MCF 10A (cell line): ENCODE results near the gene MAK. TPM values are rescaled to one million over a fixed set of nuclear protein-coding genes. Genes with fewer than 3 reads are reported as not detected.
"Not testable (repeated sequence)": the region's sequence is repeated elsewhere in the genome, so short reads cannot be mapped to it uniquely, and the experiment has no call there.

Experiments used
- BruUV-seq: library from RNA; stranded (reverse); fragments of 400-500 nt; replicated peaks from 2 replicates; lab custom pipeline; 2021; lab: Mats Ljungman, UMichigan
- CTCF ChIA-PET: fragments of 300-600 bp; sonication (Branson Sonifier 250); formaldehyde crosslinking; extraction: SDS; loops from one replicate; lab custom pipeline; 2021; ENCODE audit warnings: antibody characterized with exemption, inconsistent platforms; lab: Yijun Ruan, JAX
- POLR2A ChIA-PET: fragments of 300-600, 350-650 bp; sonication (Branson Sonifier 250); formaldehyde crosslinking; extraction: SDS; loops from one replicate; lab custom pipeline; 2020; ENCODE audit warnings: antibody characterized with exemption, inconsistent platforms; lab: Yijun Ruan, JAX
- DNase-seq: peaks from one replicate; pipeline ENCODE4 v3.0.0-alpha.2; 2018; ENCODE audit not compliant: unreplicated experiment
- H3K27ac Mint-ChIP-seq: one replicate; pipeline ENCODE4 v1.8.0; 2022; ENCODE audit warnings: mild to moderate bottlenecking, low read depth, mixed read lengths; ENCODE audit not compliant: unreplicated experiment
- H3K27me3 Mint-ChIP-seq: one replicate; pipeline ENCODE4 v1.8.0; 2022; ENCODE audit warnings: mixed read lengths; ENCODE audit not compliant: insufficient read depth, unreplicated experiment
- H3K36me3 Mint-ChIP-seq: one replicate; pipeline ENCODE4 v1.8.0; 2022; ENCODE audit warnings: mild to moderate bottlenecking, moderate library complexity, mixed read lengths; ENCODE audit not compliant: insufficient read depth, unreplicated experiment
- H3K4me1 Mint-ChIP-seq: one replicate; pipeline ENCODE4 v1.8.0; 2022; ENCODE audit warnings: mixed read lengths; ENCODE audit not compliant: insufficient read depth, unreplicated experiment
- H3K4me3 Mint-ChIP-seq: one replicate; pipeline ENCODE4 v1.8.0; 2022; ENCODE audit warnings: mild to moderate bottlenecking, moderate library complexity, mixed read lengths; ENCODE audit not compliant: unreplicated experiment
- H3K9me3 Mint-ChIP-seq: one replicate; pipeline ENCODE4 v1.8.0; 2022; ENCODE audit warnings: mixed read lengths; ENCODE audit not compliant: unreplicated experiment
- intact Hi-C: fragments of 100-400 bp; cut with micrococcal nuclease; formaldehyde crosslinking; loops from 2 replicates; pipeline ENCODE4 v1.14.1; 2022
- total RNA-seq: library from RNA; stranded (reverse); gene quantifications from 2 replicates; pipeline ENCODE4 v1.2.3, GENCODE V29; 2022
- TF ChIP-seq, protein P1 (sequence below): fragments of 200-600 bp; IDR thresholded peaks from one replicate; pipeline ENCODE4 v1.8.0; 2022; ENCODE audit warnings: antibody characterized with exemption, mild to moderate bottlenecking; ENCODE audit not compliant: unreplicated experiment

MAK gene
- total RNA-seq, 1 experiment from 2014 or later: not detected

DNA sequence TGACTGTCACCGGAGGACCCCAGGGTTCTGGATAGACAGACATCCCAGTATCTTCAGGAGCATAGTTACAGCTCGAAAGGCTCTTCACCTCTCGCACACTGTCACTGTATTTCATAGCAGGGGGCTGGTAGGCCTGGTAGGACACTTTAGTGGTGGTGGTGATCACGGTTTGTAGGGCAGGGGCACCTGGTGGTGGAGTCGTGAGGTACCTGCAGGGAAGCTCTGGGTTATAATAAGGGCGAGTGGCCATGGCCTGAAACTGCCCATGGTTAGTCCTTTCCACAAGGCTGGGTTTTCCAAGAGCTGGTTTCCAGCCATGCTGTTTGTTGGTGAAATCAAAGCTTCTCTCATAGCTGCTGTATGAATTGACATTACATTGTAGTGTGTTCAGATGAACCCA is 35.9 kb upstream of the MAK start:
- ChIA-PET CTCF (interaction anchor here (0.6 kb wide), 1 partner anchor 108 kb away, joined by 6 read pairs; no protein-coding TSS in a partner anchor), POLR2A (interaction anchor here (1.1 kb wide), 1 partner anchor 8 kb away, joined by 3 read pairs; no protein-coding TSS in a partner anchor)
- TF ChIP-seq, protein P1, sequence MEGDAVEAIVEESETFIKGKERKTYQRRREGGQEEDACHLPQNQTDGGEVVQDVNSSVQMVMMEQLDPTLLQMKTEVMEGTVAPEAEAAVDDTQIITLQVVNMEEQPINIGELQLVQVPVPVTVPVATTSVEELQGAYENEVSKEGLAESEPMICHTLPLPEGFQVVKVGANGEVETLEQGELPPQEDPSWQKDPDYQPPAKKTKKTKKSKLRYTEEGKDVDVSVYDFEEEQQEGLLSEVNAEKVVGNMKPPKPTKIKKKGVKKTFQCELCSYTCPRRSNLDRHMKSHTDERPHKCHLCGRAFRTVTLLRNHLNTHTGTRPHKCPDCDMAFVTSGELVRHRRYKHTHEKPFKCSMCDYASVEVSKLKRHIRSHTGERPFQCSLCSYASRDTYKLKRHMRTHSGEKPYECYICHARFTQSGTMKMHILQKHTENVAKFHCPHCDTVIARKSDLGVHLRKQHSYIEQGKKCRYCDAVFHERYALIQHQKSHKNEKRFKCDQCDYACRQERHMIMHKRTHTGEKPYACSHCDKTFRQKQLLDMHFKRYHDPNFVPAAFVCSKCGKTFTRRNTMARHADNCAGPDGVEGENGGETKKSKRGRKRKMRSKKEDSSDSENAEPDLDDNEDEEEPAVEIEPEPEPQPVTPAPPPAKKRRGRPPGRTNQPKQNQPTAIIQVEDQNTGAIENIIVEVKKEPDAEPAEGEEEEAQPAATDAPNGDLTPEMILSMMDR: no peak
- BruUV-seq: no TSS peak
- DNase-seq: no peak
- Mint-ChIP-seq H3K4me1 (no peaks in the 10 kb centered on the region), H3K27ac (no peak overlapping the region), H3K9me3 (no peaks in the 10 kb centered on the region), H3K27me3 (no peaks in the 10 kb centered on the region), H3K4me3 (no peak overlapping the region), H3K36me3 (no peaks in the 10 kb centered on the region)
- intact Hi-C loops: no loop called here

DNA sequence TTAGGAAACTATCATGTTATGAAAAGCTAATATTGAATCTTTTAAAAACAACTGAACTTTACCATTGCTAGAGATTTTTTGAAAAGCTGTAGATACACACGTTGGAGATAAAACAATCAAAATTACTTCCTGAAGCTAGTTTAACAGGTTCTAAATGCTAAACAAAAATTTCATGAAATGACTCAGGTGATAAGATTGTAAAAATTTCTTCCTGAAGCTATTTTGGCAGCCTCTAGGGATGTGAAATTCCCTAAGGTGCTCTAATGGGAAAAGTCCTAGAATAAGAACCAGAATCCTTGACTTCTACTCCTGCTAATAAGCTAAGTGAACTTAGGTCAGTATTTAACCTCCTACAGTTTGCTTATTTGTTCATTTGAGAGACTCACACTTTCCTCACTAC is 35.0 kb upstream of the MAK start:
- TF ChIP-seq, protein P1: no peak
- no peaks in the 10 kb centered on the region for H3K27me3 Mint-ChIP-seq
- H3K27ac Mint-ChIP-seq: no peak overlapping the region
- no peaks in the 10 kb centered on the region for H3K36me3 Mint-ChIP-seq
- DNase-seq: peak; percentile 1
- intact Hi-C loops: no loop called here
- ChIA-PET CTCF (no interaction called here), POLR2A (no interaction called here)
- no peak overlapping the region for H3K4me3 Mint-ChIP-seq
- BruUV-seq: no TSS peak
- no peaks in the 10 kb centered on the region for H3K4me1 Mint-ChIP-seq
- H3K9me3 Mint-ChIP-seq: no peaks in the 10 kb centered on the region

DNA sequence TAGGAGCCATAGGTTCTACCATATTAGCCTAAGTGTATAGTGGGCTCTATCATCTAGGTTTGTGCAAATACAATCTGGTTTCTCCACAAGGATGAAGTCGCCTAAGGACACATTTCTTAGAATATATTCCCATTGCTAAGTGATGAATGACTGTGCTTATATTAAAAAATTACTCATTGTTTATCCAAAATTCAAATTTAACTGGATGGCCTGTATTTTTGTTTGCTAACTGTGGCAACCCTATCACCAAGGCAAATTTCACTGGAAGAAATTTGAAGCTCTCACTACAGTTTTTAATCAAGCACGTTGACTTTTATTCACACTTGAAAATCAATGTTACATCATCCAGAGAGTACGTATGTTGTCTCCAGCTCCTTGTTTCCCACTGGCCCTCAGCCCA is 29.6 kb upstream of the MAK start:
- Mint-ChIP-seq H3K27me3 (no peaks in the 10 kb centered on the region), H3K4me1 (no peaks in the 10 kb centered on the region), H3K36me3 (no peaks in the 10 kb centered on the region), H3K9me3 (no peaks in the 10 kb centered on the region), H3K27ac (no peak overlapping the region), H3K4me3 (no peak overlapping the region)
- CTCF ChIA-PET: interaction anchor here (0.6 kb wide), 1 partner anchor 22 kb away, joined by 3 read pairs; no protein-coding TSS in a partner anchor
- BruUV-seq: no TSS peak
- POLR2A ChIA-PET: no interaction called here
- DNase-seq: no peak
- TF ChIP-seq, protein P1: no peak
- intact Hi-C loops: no loop called here

DNA sequence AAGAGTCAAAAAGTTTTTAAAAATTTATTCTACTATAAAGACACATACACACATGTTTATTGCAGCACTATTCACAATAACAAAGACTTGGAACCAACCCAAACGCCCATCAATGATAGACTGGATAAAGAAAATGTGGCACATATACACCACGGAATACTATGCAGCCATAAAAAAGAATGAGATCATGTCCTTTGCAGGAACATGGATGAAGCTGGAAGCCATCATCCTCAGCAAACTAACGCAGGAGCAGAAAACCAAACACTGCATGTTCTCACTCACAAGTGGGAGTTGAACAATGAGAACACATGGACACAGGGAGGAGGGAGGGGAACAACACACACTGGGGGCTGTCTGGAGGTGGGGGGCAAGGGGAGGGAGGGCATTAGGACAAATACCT is 28.4 kb upstream of the MAK start:
- H3K36me3 Mint-ChIP-seq, intact Hi-C loops, H3K4me1 Mint-ChIP-seq, BruUV-seq, CTCF ChIA-PET, H3K27me3 Mint-ChIP-seq, DNase-seq, H3K27ac Mint-ChIP-seq, H3K4me3 Mint-ChIP-seq, H3K9me3 Mint-ChIP-seq: not testable (repeated sequence)
- POLR2A ChIA-PET: interaction anchor here (1.4 to 1.5 kb wide), 2 partner anchors 8 to 12 kb away, joined by 3 read pairs; no protein-coding TSS in a partner anchor

DNA sequence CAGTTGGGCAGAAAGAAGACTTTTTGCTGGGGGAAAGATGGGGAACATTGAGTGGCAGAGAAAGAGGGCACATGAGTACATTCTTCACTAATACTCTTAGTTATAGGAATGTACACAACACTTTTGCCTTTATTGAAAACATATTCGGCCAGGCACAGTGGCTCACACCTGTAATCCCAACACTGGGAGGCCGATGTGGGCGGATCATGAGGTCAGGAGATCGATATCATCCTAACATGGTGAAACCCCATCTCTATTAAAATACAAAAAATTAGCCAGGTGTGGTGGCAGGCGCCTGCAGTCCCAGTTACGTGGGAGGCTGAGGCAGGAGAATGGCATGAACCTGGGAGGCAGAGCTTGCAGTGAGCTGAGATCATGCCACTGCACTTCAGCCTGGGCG is 24.7 kb upstream of the MAK start:
- H3K27me3 Mint-ChIP-seq, H3K9me3 Mint-ChIP-seq, intact Hi-C loops, POLR2A ChIA-PET, DNase-seq, H3K27ac Mint-ChIP-seq, H3K4me1 Mint-ChIP-seq, H3K36me3 Mint-ChIP-seq, BruUV-seq, CTCF ChIA-PET, H3K4me3 Mint-ChIP-seq: not testable (repeated sequence)
